ENCODE results near the gene CCDC157.

GRCh38 chr22:30398685-30399680, 42.2 kb downstream of the CCDC157 start:
- TF ChIP-seq CTCF (IDR thresholded peaks at IDR 0.05), result no peak
- TF ChIP-seq EZH2 (IDR thresholded peaks at IDR 0.05), result no peak

All from neural progenitor cell (in vitro differentiated cells).